ENCODE data around the gene NUDT2.
"Not testable (repeated sequence)": the region's sequence is repeated elsewhere in the genome, so short reads cannot be mapped to it uniquely, and the experiment has no call there.

NUDT2 gene

DNA sequence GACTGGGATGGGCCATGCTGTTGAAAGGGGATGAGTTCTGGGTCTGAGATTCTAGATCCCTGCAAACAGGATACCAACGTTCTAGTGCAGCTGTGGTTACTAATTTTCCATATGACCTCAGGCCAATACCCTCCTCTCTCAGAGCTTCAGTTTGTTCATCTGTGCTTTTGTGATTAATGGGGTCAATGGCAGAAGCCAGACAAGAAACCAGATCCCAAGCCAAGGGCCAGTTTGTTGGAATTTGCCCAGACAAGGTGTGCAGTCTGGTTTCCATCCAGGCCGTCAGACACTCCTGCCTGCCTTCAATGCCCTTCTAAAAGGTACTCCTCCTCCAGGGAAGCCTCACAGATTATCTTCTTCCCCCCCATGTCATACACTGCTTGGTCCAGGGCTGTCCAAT is 35.9 kb downstream of the NUDT2 start:
- no peak for DNase-seq (ENCODE audit: low read depth)

DNA sequence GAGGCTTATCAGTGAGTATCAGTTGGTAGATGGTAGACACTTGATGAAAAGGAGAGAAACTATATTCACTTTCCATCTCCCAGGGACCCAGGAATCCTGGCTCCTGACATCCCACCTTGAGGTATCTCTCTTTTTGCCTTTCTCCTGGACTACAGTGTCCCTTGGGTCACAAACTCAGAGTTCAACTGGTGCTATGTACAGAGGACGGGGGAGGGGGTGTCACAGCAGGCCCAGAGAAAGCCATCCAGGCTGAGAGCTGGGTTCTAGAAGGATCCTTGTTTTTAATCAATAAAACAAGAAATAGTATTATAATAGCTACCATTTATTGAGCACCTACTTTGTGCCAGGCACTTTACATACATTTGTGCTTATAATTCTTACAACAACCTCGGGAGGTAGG is 37.0 kb downstream of the NUDT2 start:
- H3K4me3 ChIP-seq (ENCODE audit: low read length): no peak overlapping the region
- no peak for DNase-seq (ENCODE audit: low read depth)
- TF ChIP-seq, protein P1, sequence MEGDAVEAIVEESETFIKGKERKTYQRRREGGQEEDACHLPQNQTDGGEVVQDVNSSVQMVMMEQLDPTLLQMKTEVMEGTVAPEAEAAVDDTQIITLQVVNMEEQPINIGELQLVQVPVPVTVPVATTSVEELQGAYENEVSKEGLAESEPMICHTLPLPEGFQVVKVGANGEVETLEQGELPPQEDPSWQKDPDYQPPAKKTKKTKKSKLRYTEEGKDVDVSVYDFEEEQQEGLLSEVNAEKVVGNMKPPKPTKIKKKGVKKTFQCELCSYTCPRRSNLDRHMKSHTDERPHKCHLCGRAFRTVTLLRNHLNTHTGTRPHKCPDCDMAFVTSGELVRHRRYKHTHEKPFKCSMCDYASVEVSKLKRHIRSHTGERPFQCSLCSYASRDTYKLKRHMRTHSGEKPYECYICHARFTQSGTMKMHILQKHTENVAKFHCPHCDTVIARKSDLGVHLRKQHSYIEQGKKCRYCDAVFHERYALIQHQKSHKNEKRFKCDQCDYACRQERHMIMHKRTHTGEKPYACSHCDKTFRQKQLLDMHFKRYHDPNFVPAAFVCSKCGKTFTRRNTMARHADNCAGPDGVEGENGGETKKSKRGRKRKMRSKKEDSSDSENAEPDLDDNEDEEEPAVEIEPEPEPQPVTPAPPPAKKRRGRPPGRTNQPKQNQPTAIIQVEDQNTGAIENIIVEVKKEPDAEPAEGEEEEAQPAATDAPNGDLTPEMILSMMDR (conservative IDR thresholded peaks at IDR 0.05; ENCODE audit: low read length): no peak

More for the DNA sequence above, 35.9 kb downstream of the NUDT2 start:
- TF ChIP-seq, protein P1 (conservative IDR thresholded peaks at IDR 0.05; ENCODE audit: low read length): no peak
- no peak overlapping the region for H3K4me3 ChIP-seq (ENCODE audit: low read length)

DNA sequence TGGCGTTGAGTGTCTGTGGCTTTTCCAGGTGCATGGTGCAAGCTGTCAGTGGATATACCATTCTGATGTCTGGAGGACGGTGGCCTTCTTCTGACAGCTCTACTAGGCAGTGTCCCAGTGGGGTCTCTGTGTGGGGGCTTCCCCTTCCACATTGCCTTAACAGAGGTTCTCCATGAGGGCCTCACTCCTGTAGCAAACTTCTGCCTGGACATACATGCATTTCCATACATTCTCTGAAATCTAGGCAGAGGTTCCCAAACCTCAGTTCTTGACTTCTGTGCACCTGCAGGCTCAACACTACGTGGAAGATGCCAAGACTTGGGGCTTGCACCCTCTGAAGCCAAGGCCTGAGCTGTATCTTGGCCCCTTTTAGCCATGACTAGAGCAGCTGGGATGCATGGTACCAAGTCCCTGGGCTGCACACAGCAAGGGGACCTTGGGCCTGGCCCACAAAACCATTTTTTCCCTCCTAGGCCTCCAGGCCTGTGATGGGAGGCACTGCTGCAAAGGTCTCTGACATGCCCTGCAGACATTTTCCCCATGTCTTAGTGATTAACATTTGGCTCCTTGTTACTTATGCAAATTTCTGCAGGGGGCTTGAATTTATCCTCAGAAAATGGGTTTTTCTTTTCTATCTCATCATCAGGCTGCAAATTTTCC is 38.5 kb downstream of the NUDT2 start:
- not testable (repeated sequence) for DNase-seq (ENCODE audit: low read depth); H3K4me3 ChIP-seq (ENCODE audit: low read length)

DNA sequence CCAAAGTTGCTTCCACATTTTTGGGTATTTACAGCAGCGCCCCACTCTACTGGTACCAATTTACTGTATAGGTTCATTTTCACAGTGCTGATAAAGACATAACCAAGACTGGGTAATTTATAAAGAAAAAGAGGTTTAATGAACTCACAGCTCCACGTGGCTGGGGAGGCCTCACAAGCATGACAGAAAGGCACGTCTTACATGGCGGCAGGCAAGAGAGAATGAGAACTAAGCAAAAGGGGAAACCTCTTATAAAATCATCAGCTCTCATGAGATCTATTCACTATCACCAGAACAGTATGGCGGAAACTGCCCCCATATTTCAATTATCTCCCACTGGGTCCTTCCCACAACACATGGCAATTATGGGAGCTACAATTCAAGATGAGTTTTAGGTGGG is 39.4 kb downstream of the NUDT2 start:
- not testable (repeated sequence) for DNase-seq (ENCODE audit: low read depth); H3K4me3 ChIP-seq (ENCODE audit: low read length)

DNA sequence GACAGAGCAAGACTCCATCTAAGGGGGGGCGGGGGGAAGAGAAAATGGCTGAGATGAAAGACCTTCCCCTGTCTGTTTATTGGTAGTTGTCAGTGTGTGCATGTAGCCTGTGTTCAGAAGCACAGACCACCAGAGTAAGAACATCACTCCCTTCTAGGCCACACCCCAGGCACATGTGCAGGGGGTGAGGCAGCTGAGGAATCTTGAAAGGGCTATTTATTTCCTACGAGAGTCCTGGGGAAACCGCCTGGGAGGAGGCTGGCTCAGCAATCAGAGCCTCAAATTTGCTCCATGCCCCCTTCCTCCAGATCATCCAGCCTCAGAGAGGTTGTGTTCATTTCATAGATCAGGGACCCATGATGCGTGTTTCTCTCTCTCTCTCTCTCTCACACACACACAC is 40.3 kb downstream of the NUDT2 start:
- TF ChIP-seq, protein P1 (conservative IDR thresholded peaks at IDR 0.05; ENCODE audit: low read length): no peak
- H3K4me3 ChIP-seq (ENCODE audit: low read length): no peak overlapping the region
- DNase-seq (ENCODE audit: low read depth): no peak

DNA sequence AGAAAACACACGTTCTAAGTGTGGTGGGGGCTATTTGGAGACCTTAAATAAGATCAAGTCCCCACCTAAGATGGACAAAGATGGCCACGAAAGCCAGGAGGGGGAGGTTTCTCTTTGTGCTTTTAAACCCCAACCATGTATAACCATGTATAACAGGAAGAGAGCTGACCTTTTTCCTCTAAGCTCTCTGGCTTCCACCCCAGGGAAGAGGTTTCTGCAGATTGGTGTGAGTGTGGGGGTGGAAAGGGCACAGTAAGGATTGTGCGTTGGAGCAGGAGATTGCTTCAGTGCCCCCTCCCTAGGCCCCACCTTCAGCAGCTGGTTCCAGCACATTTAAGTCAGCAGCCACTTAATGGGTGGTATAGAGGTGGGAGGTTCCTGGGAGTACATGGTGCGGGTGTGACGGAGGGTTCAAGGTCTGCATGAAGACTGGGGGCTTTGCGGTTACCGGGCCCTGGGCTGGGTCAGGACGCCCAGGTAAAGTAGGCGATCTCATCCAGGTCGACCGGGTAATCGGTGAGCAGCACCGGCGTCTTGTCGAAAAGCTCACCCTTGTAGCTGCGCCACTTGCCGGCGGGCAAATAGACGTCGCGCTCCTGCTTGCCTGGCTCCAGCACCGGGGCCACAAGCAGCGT is 41.1 kb downstream of the NUDT2 start:
- TF ChIP-seq, protein P1 (conservative IDR thresholded peaks at IDR 0.05; ENCODE audit: low read length): no peak
- no peak for DNase-seq (ENCODE audit: low read depth)
- peak overlapping the region; percentile 55 for H3K4me3 ChIP-seq (ENCODE audit: low read length)

DNA sequence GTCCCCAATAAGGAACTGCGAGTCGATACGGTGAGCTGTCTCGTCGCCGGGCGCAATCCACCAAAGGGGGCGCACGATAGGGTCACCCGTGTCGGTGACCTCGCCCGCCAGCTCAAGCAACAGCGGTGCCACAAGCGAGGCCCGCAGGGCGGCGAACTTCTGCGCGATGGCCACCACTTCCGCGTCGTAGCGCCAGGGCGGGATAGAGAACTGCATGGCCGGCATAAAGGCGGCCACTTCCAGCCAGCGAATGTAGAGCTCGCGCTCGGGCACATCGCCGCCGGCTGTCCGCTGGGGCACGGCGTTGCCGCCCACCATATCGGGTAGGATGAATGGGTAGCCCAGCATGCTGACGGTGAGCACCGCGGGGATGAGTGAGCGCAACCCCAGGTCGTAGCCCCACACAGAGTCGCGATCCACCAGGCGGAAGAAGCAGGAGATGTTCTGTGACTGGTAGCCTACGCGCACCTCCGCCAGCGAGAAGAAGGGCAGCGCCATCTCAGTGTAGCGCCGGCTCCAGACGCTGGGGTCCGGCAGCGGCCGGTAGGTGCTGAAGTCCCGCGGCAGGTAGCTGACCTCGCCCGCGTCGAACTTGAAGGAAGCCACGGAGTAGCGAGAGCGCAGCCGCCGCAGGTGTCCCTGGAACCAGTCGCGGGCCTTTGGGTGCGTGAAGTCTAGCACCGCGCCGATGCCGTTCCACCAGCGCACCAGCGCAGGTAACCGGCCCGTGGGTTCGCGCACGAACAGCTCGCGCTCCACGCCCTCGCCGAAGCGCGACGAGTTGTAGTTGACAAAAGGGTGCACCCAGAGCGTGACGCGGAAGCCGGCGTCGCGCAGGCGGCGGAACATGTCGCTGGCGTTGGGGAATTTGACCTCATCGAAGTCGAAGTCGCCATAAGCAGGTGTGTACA is 41.9 kb downstream of the NUDT2 start:
- no peak for DNase-seq (ENCODE audit: low read depth)
- TF ChIP-seq, protein P1 (conservative IDR thresholded peaks at IDR 0.05; ENCODE audit: low read length): no peak; the same call in 1 of the 2 replicates
- H3K4me3 ChIP-seq (ENCODE audit: low read length): peak overlapping the region; percentile 55

Measured in AG10803 (cell line).